ENCODE results near the gene EOLA2.

- TF ChIP-seq POLR2A (IDR thresholded peaks at IDR 0.05; ENCODE audit: low read length): peak; percentile 38
- TF ChIP-seq REST (IDR thresholded peaks at IDR 0.05): no peak
- peak; percentile 31; the same call in 2 of the 3 replicates for TF ChIP-seq CTCF (IDR thresholded peaks at IDR 0.05)
- TF ChIP-seq EHMT2 (IDR thresholded peaks at IDR 0.05; ENCODE audit: low read depth): no peak
- no peak for TF ChIP-seq MYC (IDR thresholded peaks at IDR 0.05; ENCODE audit: borderline replicate concordance, low read length)
- no peak for TF ChIP-seq HDAC2 (IDR thresholded peaks at IDR 0.05)
- TF ChIP-seq RCOR1 (IDR thresholded peaks at IDR 0.05; ENCODE audit: low read depth, low read length): no peak
- no peak for TF ChIP-seq JUN (IDR thresholded peaks at IDR 0.05)
- no peak for TF ChIP-seq FOSB (CRISPR knock-in tag; IDR thresholded peaks at IDR 0.05)
- TF ChIP-seq ESRRA (IDR thresholded peaks at IDR 0.05; ENCODE audit: borderline replicate concordance, low read length): no peak
- no peak for TF ChIP-seq HMGXB4 (CRISPR knock-in tag; IDR thresholded peaks at IDR 0.05; ENCODE audit: borderline replicate concordance)
- TF ChIP-seq RAD21 (conservative IDR thresholded peaks at IDR 0.05 in 1 of 2, IDR thresholded peaks at IDR 0.05 in 1 of 2): no peak
- TF ChIP-seq PBX3 (IDR thresholded peaks at IDR 0.05): no peak
Observed at GRCh38 chrX:149938427-149938880, at the start of gene EOLA2.
